GM06990 (cell line): Measurements from ENCODE around the gene KRT6C.

Experiments used
- DNase-seq: peaks from one replicate; pipeline ENCODE4 v3.0.0-alpha.2; 2011; ENCODE audit not compliant: insufficient read length; ENCODE audit errors: extremely low read depth
- H3K27me3 ChIP-seq: replicated peaks from 2 replicates; pipeline ENCODE4 v1.6.0; 2011; ENCODE audit warnings: low read length; ENCODE audit not compliant: control insufficient read depth, insufficient read depth
- H3K36me3 ChIP-seq: 2 replicates; pipeline ENCODE4 v1.5.1; 2011; ENCODE audit warnings: low read length; ENCODE audit not compliant: control insufficient read depth, insufficient read depth
- H3K4me3 ChIP-seq: replicated peaks from 2 replicates; pipeline ENCODE4 v1.5.1; 2011; ENCODE audit warnings: low read depth, mild to moderate bottlenecking, control low read depth, low read length
- CTCF ChIP-seq: IDR thresholded peaks from 2 replicates; pipeline ENCODE4 v1.5.1; 2011; ENCODE audit warnings: low read length, control low read depth, mild to moderate bottlenecking, inconsistent platforms; ENCODE audit not compliant: insufficient read depth, poor library complexity, severe bottlenecking

KRT6C gene

GRCh38 chr12:52423661-52424500 is 49.7 kb downstream of the KRT6C start:
- Histone ChIP-seq H3K36me3 (no peaks in the 10 kb centered on the region), H3K4me3 (no peak overlapping the region), H3K27me3 (peaks cover 5% of the 10 kb centered on the region; the same call in 1 of the 2 replicates)
- no peak for TF ChIP-seq CTCF
- DNase-seq, result no peak

DNA sequence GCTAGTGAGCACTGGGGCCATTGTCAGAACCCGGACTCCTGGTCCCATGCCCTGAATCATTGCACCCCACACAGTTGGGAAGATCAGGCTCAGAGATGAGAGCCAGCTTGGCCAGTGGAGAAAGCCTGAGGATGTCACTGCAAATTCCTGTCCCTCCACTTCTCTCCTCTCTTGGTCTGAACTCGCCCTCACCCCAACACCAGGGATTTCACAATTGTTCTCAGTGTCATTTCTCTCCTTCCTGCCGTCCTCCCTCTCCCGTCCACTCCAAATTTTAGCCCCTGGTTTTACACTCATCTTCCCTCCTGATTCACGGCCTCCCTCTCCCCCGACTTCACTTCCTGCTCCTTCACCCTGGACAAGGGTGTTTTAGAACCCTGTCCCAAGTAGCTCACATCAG is 50.6 kb downstream of the KRT6C start:
- TF ChIP-seq CTCF, result no peak
- H3K36me3 ChIP-seq, result no peaks in the 10 kb centered on the region
- H3K27me3 ChIP-seq, result peaks cover 5% of the 10 kb centered on the region; the same call in 1 of the 2 replicates
- no peak overlapping the region for H3K4me3 ChIP-seq
- DNase-seq, result no peak

GRCh38 chr12:52419656-52420055 is 53.9 kb downstream of the KRT6C start:
- Histone ChIP-seq H3K27me3 (peaks cover 4% of the 10 kb centered on the region), H3K4me3 (no peak overlapping the region), H3K36me3 (no peaks in the 10 kb centered on the region)
- no peak for TF ChIP-seq CTCF
- no peak for DNase-seq

DNA sequence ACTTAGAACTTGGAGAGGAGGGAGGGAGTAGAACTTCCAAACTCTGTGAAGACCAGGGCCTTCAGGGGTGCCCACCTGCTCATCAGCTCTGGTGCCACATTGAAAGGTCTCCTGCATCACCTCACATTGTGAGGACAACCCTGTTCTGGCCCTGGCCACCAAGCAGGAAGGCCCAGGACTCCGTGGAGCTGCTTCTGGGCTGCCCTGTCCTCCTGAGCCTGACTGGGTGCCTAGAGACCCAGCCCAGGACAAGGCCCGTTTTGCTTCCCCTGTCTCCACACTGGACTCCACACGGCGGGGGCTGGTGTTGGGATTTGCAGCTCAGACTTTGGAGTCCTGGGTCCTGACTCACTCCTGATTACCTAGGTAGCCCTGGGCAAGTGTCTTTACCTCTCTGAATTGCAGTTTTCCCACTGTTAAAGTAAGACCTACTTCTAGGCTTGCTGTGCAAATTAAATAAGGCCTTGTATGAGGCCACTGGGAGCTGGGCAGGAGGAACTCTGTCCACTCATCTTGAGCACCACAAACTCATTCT is 55.0 kb downstream of the KRT6C start:
- DNase-seq, result no peak
- H3K27me3 ChIP-seq, result peaks cover 3% of the 10 kb centered on the region
- TF ChIP-seq CTCF, result no peak
- H3K36me3 ChIP-seq, result no peaks in the 10 kb centered on the region
- no peak overlapping the region for H3K4me3 ChIP-seq
